Ovary (tissue), 3 donors: Measurements from ENCODE around the gene GPR155.
"Not testable (repeated sequence)": the region's sequence is repeated elsewhere in the genome, so short reads cannot be mapped to it uniquely, and the experiment has no call there.

Source experiments
- EP300 ChIP-seq: sonication (generic); formaldehyde crosslinking; IDR thresholded peaks from one replicate; pipeline ENCODE4 v1.6.1; 2017; ENCODE audit warnings: antibody characterized with exemption
- TF ChIP-seq, protein P1 (sequence below), 3 donors: fragments of 450-650 bp in 2 of 3; fragments of 200-600 bp in 1 of 3; IDR thresholded peaks; one replicate each; pipeline versions ENCODE4 v1.5.1 to v1.8.0; 2016 to 2022; ENCODE audit warnings: antibody characterized with exemption in 3 of 3, mild to moderate bottlenecking in 1 of 3
- donor health status: DM: no; HTN: no; CAD: no.

DNA sequence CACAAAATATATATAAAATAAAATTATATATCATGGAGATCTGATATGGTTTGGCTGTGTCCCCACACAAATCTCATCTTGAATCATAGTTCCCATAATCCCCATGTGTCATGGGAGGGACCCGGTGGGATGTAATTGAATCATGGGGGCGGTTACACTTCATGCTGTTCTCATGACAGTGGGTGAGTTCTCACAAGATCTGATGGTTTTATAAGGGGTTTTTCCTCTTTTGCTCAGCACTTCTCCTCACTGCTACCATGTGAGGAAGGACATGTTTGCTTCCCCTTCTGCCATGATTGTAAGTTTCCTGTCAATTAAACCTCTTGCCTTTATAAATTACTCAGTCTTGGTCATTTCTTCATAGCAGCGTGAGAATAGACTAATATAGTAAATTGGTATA, 98.1 kb downstream of the GPR155 start:
- TF ChIP-seq, protein P1, sequence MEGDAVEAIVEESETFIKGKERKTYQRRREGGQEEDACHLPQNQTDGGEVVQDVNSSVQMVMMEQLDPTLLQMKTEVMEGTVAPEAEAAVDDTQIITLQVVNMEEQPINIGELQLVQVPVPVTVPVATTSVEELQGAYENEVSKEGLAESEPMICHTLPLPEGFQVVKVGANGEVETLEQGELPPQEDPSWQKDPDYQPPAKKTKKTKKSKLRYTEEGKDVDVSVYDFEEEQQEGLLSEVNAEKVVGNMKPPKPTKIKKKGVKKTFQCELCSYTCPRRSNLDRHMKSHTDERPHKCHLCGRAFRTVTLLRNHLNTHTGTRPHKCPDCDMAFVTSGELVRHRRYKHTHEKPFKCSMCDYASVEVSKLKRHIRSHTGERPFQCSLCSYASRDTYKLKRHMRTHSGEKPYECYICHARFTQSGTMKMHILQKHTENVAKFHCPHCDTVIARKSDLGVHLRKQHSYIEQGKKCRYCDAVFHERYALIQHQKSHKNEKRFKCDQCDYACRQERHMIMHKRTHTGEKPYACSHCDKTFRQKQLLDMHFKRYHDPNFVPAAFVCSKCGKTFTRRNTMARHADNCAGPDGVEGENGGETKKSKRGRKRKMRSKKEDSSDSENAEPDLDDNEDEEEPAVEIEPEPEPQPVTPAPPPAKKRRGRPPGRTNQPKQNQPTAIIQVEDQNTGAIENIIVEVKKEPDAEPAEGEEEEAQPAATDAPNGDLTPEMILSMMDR (IDR thresholded peaks at IDR 0.05) = not testable (repeated sequence)
- not testable (repeated sequence) for TF ChIP-seq EP300
